ELF-1 (cell line): ENCODE results near the gene LPP.
"Not testable (repeated sequence)": the region's sequence is repeated elsewhere in the genome, so short reads cannot be mapped to it uniquely, and the experiment has no call there.

Source experiments
- DNase-seq: peaks from one replicate; pipeline ENCODE4 v3.0.0-alpha.2; 2016; ENCODE audit warnings: low read depth, low spot score

LPP gene

DNA sequence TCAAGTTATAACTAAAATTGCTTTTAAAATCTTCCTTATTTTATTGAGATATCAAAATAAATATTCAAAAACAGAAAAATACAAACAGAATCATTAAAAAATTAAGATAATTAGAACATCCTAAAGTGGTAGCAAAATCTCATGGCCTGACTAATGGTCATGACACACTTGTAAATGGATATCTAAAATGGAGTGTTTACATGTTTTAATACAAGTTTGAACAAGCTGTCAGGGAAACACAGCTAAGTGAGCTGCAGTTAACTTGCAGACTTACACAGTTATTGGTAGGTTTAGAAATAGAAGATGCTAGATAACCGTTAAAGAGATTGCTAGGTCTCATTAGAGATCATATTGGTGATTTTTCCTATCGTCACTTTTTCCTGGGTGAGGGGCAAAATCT lies 242.3 kb downstream of the LPP start:
- no peak for DNase-seq

DNA sequence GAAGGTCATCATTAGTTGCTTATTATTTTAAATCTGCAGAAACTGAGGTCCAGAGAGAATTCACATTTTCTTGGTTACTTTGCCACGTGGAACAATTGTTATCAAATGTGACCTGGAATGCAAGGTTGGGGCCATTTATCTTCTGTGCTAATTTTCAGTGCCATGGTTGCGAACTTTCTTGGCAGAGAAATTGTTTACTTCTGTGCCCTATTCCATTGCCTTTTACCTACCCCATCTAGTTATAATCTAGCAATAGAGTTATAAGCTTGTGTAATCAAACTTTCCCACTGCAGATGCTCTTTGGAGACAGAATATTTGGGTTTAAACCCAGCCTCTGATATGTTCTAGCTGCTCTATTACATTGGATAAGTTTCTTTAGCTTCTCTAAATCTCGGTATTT lies 242.9 kb downstream of the LPP start:
- no peak for DNase-seq

DNA sequence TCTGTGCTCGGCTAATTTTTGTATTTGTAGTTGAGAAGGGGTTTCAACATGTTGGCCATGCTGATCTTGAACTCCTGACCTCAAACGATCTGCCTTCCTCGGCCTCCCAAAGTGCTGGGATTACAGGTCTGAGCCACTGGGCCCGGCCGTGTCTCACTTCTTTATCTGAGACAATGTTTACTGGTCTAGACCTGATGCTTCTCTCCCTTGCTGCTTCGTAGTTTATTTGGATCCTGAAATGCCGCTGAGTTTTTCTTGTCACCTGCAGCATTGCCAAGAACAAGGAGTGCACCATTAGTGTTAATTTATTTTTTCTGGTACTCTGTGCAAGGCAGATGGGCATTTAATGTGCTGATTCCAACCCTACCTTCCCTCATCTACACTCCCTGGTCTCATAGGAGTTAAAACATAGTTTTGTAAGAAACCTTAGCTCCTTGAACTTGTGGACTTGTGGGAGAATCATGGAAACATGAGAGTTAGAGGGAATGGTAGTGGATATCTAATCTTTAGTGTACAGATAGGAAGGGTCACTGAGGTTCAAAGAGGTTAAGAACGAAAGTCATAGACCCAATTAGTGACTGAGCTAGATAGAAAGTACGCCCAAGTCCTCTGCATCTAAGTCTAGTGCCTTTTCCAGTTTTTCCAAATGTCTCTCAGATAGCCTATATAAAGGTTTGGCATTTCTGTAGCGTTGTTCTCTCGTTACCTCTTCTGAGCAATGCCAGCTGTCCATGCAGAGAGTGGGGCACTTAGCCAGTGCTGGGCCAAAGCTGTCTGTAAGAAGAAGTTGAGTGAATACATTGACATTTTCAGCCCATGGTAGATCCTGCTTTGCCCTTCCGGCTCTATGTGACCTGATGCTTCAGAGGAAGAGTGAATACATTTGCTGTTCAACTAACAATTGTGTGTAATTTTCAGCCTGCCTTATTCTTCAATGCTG lies 244.1 kb downstream of the LPP start:
- DNase-seq, result no peak

GRCh38 chr3:188400494-188401243 lies 246.7 kb downstream of the LPP start:
- no peak for DNase-seq

DNA sequence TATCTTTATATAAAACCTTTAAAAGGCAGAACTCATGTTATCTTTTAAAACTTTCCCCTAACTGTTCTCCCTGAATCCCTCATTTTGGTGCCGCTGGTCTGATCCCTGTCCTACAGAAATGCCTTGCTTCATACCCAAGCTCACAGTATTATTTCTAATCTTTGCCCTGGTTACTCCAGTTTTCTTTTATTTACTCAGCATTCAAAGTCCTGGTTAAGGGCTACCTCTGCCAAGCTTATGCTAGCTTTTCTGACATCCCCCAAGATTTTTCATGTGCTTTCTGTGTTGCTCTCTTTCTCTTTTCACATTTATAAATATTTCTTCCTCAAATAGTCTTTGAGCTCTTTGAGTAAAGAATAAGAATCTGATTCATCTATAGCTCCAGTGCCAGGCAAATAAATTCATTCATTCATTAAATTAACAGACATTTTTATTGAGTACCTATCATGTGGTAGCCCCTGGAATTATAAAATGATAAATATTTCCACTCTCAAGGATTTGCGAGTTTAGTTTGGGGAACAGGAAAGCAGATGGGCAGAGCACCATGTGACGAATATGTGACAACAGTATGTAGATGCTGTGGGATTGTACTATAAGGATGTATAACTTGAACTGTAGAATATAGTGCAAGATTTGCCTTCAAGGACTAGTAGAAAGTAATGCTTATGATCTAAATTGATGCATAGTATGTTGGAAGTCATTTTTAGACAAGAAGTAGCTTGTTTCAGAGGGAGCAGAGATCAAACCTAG lies 247.5 kb downstream of the LPP start:
- DNase-seq, result no peak

DNA sequence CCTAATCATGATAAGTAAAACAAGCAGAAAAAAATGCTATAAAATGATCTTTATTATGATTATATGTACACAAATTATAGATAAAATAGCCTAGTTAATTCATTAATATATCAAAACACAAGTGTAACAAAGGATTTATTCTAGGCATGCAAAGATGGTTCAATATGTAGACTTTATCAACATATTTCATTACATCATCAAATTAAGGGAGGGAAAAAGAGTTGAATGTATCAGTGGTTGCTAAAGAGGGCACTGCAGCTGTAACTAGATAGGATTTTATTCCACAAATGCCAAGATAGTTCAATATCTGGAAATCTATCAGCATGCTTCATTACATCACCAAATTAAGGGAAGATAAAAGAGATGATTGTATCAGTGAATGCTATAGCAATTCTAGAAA lies 248.3 kb downstream of the LPP start:
- DNase-seq, result no peak

- no peak for DNase-seq
These were observed 249.4 kb downstream of the LPP start for GRCh38 chr3:188403404-188403803.

DNA sequence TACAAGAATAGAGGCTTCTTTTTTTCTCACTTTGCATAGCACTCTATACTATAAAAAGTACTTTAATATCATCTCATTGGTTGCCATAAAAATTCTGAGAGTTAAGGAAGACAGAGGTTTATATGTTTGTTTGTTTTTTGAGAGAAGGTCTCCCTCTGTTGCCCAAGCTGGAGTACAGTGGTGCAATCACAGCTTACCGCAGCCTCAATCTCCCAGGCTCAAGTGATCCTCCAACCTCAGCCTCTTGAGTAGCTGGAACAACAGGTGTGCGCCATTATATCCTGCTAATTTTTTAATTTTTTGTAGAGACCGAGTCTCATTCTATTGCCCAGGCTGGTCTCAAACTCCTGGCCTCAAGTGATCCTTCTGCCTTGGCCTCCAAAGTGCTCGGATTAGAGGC lies 250.2 kb downstream of the LPP start:
- DNase-seq, result no peak

DNA sequence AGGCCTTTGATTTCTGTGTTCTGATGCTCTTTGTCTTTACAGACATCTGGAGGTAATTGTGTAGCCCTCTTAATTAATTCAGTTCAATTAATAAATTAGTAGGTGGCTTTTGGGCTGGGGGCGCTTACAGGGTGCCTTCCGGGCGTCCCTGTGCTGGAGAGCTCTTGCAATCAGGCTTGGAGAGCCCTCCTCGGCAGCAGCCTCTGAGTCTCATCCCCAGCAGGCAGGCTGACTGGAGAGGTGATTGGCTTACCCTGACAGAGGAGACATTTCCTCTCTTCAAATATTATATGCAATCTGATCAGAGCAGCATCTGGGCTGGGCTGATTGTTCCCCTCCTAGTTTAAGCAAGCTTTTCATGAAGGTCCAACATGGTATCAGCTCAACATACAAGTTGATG lies 250.7 kb downstream of the LPP start:
- DNase-seq, result no peak

GRCh38 chr3:188407158-188407880 lies 253.4 kb downstream of the LPP start:
- DNase-seq, result no peak

DNA sequence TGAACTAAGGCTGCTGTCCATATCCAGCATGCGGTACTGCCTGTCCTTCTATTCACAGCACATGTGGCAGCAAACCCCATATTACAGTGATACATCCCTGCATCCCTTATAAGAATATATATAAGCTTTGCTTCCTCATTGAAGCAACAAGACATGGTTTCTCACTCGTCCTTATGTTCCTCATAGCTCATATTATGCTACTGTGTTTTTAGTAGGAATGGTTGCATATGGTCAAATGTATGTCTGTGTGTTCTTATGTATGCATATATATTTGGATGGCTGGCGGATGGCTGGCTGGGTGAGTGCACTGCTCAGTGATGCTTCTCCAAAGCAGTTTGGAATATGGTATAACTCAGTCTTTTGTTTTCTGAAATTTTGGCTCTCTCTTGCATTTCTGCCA lies 254.9 kb downstream of the LPP start:
- DNase-seq, result no peak

DNA sequence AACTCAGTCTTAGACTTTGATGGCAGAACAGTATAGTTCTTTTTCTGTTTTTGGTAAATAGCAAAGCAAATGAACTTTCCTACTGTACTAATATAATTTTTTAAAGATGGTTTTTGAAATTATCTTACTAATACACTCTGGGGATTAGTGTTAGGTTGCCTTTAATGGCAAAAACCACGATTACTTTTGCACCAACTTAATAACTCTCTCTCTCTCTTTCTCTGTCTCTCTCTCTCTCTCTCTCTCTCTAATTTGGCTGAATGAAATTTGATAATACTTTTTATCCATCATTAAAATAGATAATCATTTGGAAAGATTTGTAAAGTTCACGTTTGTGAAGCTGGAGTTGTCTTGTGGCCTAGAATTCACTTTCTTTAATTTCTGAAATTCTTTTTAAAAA lies 257.8 kb downstream of the LPP start:
- no peak for DNase-seq

GRCh38 chr3:188415196-188415595 lies 261.2 kb downstream of the LPP start:
- no peak for DNase-seq

GRCh38 chr3:188416041-188416440 lies 262.1 kb downstream of the LPP start:
- DNase-seq, result no peak

GRCh38 chr3:188417271-188417696 lies 263.3 kb downstream of the LPP start:
- DNase-seq, result peak; percentile 9

GRCh38 chr3:188417766-188418165 lies 263.8 kb downstream of the LPP start:
- no peak for DNase-seq

DNA sequence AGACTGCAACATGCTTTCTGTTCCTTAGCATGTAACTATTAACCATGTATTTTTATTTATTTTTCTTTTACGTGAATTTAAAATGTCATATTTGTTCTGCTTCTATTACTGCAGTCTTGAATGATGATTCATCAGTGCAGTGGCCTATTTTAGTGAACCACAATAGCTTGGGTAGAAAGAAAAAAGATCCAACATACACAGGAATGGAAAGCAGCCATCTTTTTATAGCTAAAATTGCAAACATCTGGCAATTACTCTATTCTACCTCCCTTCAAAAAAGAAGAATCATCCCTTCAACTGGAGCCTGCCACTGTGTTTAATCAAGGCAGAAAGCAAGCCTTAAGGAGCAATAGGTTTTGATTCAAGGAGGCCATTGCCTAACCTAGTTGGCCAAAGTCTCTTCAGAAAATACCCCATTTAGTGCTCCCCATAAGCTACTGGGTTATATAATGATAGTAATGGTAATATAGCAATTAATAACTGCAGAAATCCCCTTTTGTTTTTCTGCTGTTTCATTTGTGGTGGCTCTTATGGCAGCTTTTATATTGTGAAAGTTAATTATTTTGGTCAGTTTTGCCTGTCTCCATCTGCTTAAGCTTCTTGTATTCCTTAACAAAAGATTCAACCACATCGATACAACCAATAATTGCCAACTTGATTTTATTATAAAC lies 267.3 kb downstream of the LPP start:
- no peak for DNase-seq

- no peak for DNase-seq
These were observed 268.0 kb downstream of the LPP start for GRCh38 chr3:188421836-188422540.

GRCh38 chr3:188427981-188428380 lies 274.0 kb downstream of the LPP start:
- DNase-seq, result not testable (repeated sequence)

DNA sequence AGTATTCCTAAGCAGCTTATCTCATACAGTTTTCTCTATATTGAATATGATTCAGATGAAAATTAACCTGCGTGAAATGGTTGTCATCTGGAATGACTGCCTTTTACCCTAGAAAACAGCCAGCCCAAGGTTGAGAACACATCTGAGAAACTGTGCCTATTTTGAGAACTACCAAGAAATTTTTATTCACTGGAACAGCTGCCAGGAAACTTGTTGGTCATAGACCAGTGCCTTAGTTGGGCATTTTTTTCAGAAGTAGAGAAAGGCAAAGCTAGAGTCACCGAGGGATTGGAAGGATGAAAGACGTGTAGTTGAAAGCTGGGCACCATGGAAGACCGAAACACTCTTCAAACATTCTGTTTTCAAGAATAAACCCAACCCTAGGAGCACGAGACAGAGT lies 277.1 kb downstream of the LPP start:
- DNase-seq, result no peak
